Measurements from ENCODE around the gene MYLK4.
A peak's percentile ranks its signal among the peaks of the same experiment; 100 is the strongest.

Gene MYLK4

DNA sequence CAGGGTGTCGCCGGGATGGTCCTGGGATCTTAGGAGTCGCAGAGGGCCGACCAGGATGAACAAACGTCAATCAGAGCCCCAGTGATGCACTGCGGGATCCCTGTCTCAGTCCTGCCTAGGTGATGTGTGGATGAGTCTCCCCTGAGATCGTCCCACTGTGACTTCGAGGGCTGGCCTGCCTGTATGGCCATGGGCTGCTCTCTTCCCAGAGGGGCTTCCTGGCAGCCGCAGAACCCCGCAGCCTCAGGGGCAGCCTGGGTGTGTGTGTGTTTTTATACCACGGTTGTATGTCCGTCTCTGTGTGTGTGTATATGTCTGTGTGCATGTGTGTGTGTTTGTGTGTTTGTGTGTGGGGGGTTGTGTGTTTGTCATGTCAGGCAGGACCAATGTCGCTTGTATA is 111.6 kb downstream of the MYLK4 start:
- H3K23ac ChIP-seq (ENCODE audit: low read length), result no peak overlapping the region
- no peak overlapping the region for H4K91ac ChIP-seq (ENCODE audit: low read depth, low read length)
- no peak overlapping the region for H3K27ac ChIP-seq (ENCODE audit: low read depth, low read length)
- peaks cover 2% of the 10 kb centered on the region for H3K79me2 ChIP-seq (ENCODE audit: control insufficient read depth, insufficient read depth, low read length, poor library complexity)
- no peak overlapping the region for H4K12ac ChIP-seq (ENCODE audit: low read depth, low read length)
- no peak overlapping the region for H2BK12ac ChIP-seq (ENCODE audit: low read length)
- H2BK120ac ChIP-seq (ENCODE audit: insufficient read depth, low read length, poor library complexity), result no peak overlapping the region
- no peaks in the 10 kb centered on the region for H3K36me3 ChIP-seq (ENCODE audit: control insufficient read depth in 1 of 2, insufficient read depth in 2 of 2, low read length in 2 of 2)
- no peak overlapping the region for H3K4me2 ChIP-seq (ENCODE audit: low read length)
- no peak overlapping the region for H2AFZ ChIP-seq (ENCODE audit: insufficient read depth, low read length, poor library complexity)
- no peak overlapping the region for H3K4ac ChIP-seq (ENCODE audit: low read depth, low read length)
- H3K9me3 ChIP-seq (ENCODE audit: insufficient read depth, low read depth, low read length), result peaks cover 5% of the 10 kb centered on the region
- DNase-seq, result no peak
- H3K14ac ChIP-seq (ENCODE audit: low read length), result no peak overlapping the region
- no CpG with 5 or more reads among the region's 13 CpGs for WGBS (ENCODE audit: extremely low coverage, insufficient coverage, insufficient read length)
- no peaks in the 10 kb centered on the region for H3K27me3 ChIP-seq (ENCODE audit: insufficient read depth, low read length)
- no peak overlapping the region for H3K4me3 ChIP-seq (ENCODE audit: low read depth, low read length)
- peaks cover 2% of the 10 kb centered on the region for H3K79me1 ChIP-seq (ENCODE audit: low read length)
- no peak overlapping the region for H4K8ac ChIP-seq (ENCODE audit: low read depth, low read length)
- H2AK5ac ChIP-seq (ENCODE audit: low read length), result no peak overlapping the region
- no peak overlapping the region for H3K18ac ChIP-seq (ENCODE audit: low read length)
- H3K9ac ChIP-seq (ENCODE audit: low read length), result no peak overlapping the region
- H3K4me1 ChIP-seq (ENCODE audit: control insufficient read depth in 1 of 2, insufficient read depth in 2 of 2, low read length in 2 of 2), result peaks cover 1 to 5% of the 10 kb centered on the region in 2 experiments
- H2BK5ac ChIP-seq (ENCODE audit: low read depth, low read length, poor library complexity), result no peak overlapping the region

DNA sequence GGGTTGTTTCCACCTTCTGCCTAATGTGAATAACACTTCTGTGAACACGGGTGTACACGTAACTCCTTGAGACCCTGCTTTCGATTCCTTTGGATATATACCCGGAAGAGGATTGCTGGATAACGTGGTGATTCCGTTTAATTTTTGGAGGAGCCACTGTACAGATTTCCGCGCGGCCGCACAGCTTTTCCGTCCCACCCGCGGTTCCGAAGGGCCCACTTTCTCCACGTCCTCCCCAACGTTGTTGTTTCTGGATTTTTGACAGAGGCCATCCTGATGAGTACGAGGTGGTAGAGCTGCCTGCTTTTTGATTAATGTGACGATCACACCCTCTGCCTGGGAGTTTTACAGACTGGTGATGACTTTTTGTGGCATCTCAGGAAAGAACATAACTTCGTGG is 114.0 kb downstream of the MYLK4 start:
- H3K18ac ChIP-seq (ENCODE audit: low read length), result no peak overlapping the region
- no peak overlapping the region for H3K27ac ChIP-seq (ENCODE audit: low read depth, low read length)
- H3K4ac ChIP-seq (ENCODE audit: low read depth, low read length), result no peak overlapping the region
- H3K14ac ChIP-seq (ENCODE audit: low read length), result no peak overlapping the region
- H3K79me2 ChIP-seq (ENCODE audit: control insufficient read depth, insufficient read depth, low read length, poor library complexity), result peaks cover 3% of the 10 kb centered on the region
- no peaks in the 10 kb centered on the region for H3K27me3 ChIP-seq (ENCODE audit: insufficient read depth, low read length)
- no peak overlapping the region for H2AK5ac ChIP-seq (ENCODE audit: low read length)
- H3K9me3 ChIP-seq (ENCODE audit: insufficient read depth, low read depth, low read length), result peaks cover 5% of the 10 kb centered on the region
- H2BK12ac ChIP-seq (ENCODE audit: low read length), result no peak overlapping the region
- peaks cover 2 to 5% of the 10 kb centered on the region in 2 experiments for H3K4me1 ChIP-seq (ENCODE audit: control insufficient read depth in 1 of 2, insufficient read depth in 2 of 2, low read length in 2 of 2)
- no peak overlapping the region for H4K8ac ChIP-seq (ENCODE audit: low read depth, low read length)
- H2AFZ ChIP-seq (ENCODE audit: insufficient read depth, low read length, poor library complexity), result no peak overlapping the region
- no peak overlapping the region for H4K12ac ChIP-seq (ENCODE audit: low read depth, low read length)
- no peak overlapping the region for H4K91ac ChIP-seq (ENCODE audit: low read depth, low read length)
- no CpG with 5 or more reads among the region's 19 CpGs for WGBS (ENCODE audit: extremely low coverage, insufficient coverage, insufficient read length)
- H2BK120ac ChIP-seq (ENCODE audit: insufficient read depth, low read length, poor library complexity), result no peak overlapping the region
- H3K4me2 ChIP-seq (ENCODE audit: low read length), result no peak overlapping the region
- H3K9ac ChIP-seq (ENCODE audit: low read length), result no peak overlapping the region
- H2BK5ac ChIP-seq (ENCODE audit: low read depth, low read length, poor library complexity), result no peak overlapping the region
- H3K79me1 ChIP-seq (ENCODE audit: low read length), result peaks cover 4% of the 10 kb centered on the region
- H3K36me3 ChIP-seq (ENCODE audit: control insufficient read depth in 1 of 2, insufficient read depth in 2 of 2, low read length in 2 of 2), result no peaks in the 10 kb centered on the region
- H3K4me3 ChIP-seq (ENCODE audit: low read depth, low read length), result no peak overlapping the region
- DNase-seq, result no peak
- no peak overlapping the region for H3K23ac ChIP-seq (ENCODE audit: low read length)

DNA sequence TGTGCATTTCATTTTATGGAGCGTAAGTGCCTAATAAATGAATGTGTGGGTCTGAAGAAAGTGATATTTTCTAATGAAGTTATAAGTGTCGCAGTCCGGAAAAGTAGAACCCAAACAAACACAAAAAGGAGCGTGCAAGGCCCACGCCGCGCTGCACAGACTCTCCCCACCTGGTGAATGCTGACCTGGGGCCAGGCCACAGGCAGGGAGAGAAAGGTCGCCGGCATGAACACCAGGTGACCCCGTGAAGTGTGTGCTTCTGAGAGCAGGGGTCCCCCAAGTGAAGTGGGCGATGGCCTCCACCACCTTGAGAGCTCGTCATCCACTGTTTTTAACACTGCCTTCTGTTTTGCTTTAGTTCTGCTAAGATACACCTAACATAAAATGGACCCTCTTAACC is 114.8 kb downstream of the MYLK4 start:
- Histone ChIP-seq H3K18ac (ENCODE audit: low read length) (no peak overlapping the region), H3K27me3 (ENCODE audit: insufficient read depth, low read length) (no peaks in the 10 kb centered on the region), H4K12ac (ENCODE audit: low read depth, low read length) (no peak overlapping the region), H2AK5ac (ENCODE audit: low read length) (no peak overlapping the region), H3K4me1 (ENCODE audit: control insufficient read depth in 1 of 2, insufficient read depth in 2 of 2, low read length in 2 of 2) (peaks cover 2 to 7% of the 10 kb centered on the region in 2 experiments), H2BK5ac (ENCODE audit: low read depth, low read length, poor library complexity) (no peak overlapping the region), H2AFZ (ENCODE audit: insufficient read depth, low read length, poor library complexity) (no peak overlapping the region), H3K79me2 (ENCODE audit: control insufficient read depth, insufficient read depth, low read length, poor library complexity) (peaks cover 3% of the 10 kb centered on the region), H2BK120ac (ENCODE audit: insufficient read depth, low read length, poor library complexity) (no peak overlapping the region), H3K9ac (ENCODE audit: low read length) (no peak overlapping the region), H2BK12ac (ENCODE audit: low read length) (no peak overlapping the region), H3K36me3 (ENCODE audit: control insufficient read depth in 1 of 2, insufficient read depth in 2 of 2, low read length in 2 of 2) (no peaks in the 10 kb centered on the region), H4K8ac (ENCODE audit: low read depth, low read length) (no peak overlapping the region), H3K9me3 (ENCODE audit: insufficient read depth, low read depth, low read length) (peaks cover 3% of the 10 kb centered on the region), H3K23ac (ENCODE audit: low read length) (no peak overlapping the region), H3K4ac (ENCODE audit: low read depth, low read length) (no peak overlapping the region), H3K4me3 (ENCODE audit: low read depth, low read length) (no peak overlapping the region), H3K14ac (ENCODE audit: low read length) (no peak overlapping the region), H4K91ac (ENCODE audit: low read depth, low read length) (no peak overlapping the region), H3K27ac (ENCODE audit: low read depth, low read length) (no peak overlapping the region), H3K4me2 (ENCODE audit: low read length) (no peak overlapping the region), H3K79me1 (ENCODE audit: low read length) (peaks cover 4% of the 10 kb centered on the region)
- no CpG with 5 or more reads among the region's 12 CpGs for WGBS (ENCODE audit: extremely low coverage, insufficient coverage, insufficient read length)
- DNase-seq, result no peak

DNA sequence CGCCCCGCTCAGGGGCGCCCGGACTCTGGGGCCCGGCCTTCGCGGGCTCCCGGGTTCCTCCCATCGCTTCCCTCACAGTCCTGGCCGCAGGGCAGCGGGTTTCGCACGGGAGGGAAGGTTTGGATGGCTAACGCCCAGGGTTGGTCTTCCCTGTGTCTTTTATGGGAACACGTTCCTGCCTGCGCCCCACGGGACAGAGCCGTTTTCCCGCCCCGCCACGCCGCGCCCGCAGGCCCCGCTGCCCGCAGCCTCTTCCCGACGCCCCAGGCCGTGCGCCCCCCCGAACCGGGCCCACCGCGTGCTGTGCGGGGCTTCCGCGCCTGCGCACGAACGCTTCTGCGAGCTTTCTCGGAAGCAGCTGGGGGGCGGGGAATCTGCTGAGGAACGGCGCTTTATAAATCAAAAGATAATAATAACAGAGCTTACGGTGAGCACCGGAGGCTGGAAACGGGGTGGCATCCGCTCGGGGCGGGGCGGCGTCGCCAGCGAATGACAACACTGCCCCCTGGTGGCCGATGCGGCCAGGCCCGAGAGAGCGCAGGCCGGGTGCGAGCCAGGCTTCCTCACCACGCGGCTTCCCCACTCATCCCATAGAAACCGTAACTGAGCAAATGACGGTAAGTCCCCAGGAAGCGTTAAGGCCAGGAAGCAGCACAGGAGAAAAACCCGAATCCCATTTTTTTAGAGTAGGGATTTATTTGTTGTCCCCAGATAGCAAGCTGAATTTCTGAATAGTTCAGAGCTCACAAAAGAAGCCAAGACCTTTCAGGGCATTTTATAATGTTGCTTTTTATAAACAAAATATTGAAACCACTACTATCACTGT is 116.4 kb downstream of the MYLK4 start:
- Histone ChIP-seq H2AFZ (ENCODE audit: insufficient read depth, low read length, poor library complexity) (peak overlapping the region; percentile 77), H2AK5ac (ENCODE audit: low read length) (no peak overlapping the region), H3K79me2 (ENCODE audit: control insufficient read depth, insufficient read depth, low read length, poor library complexity) (peaks cover 3% of the 10 kb centered on the region), H2BK12ac (ENCODE audit: low read length) (peak overlapping the region; percentile 56), H3K4me1 (ENCODE audit: control insufficient read depth in 1 of 2, insufficient read depth in 2 of 2, low read length in 2 of 2) (peaks cover 2 to 9% of the 10 kb centered on the region in 2 experiments), H3K36me3 (ENCODE audit: control insufficient read depth in 1 of 2, insufficient read depth in 2 of 2, low read length in 2 of 2) (no peaks in the 10 kb centered on the region), H3K18ac (ENCODE audit: low read length) (peak overlapping the region; percentile 57), H3K23ac (ENCODE audit: low read length) (no peak overlapping the region), H3K14ac (ENCODE audit: low read length) (peak overlapping the region; percentile 81), H3K27ac (ENCODE audit: low read depth, low read length) (no peak overlapping the region), H3K4me2 (ENCODE audit: low read length) (peak overlapping the region; percentile 81), H4K8ac (ENCODE audit: low read depth, low read length) (peak overlapping the region; percentile 90), H2BK5ac (ENCODE audit: low read depth, low read length, poor library complexity) (no peak overlapping the region), H4K12ac (ENCODE audit: low read depth, low read length) (peak overlapping the region; percentile 83), H3K4me3 (ENCODE audit: low read depth, low read length) (peak overlapping the region; percentile 72), H3K9me3 (ENCODE audit: insufficient read depth, low read depth, low read length) (peaks cover 2% of the 10 kb centered on the region), H3K4ac (ENCODE audit: low read depth, low read length) (no peak overlapping the region), H4K91ac (ENCODE audit: low read depth, low read length) (peak overlapping the region; percentile 77), H3K79me1 (ENCODE audit: low read length) (peaks cover 4% of the 10 kb centered on the region), H2BK120ac (ENCODE audit: insufficient read depth, low read length, poor library complexity) (peak overlapping the region; percentile 64), H3K9ac (ENCODE audit: low read length) (peak overlapping the region; percentile 24), H3K27me3 (ENCODE audit: insufficient read depth, low read length) (no peaks in the 10 kb centered on the region)
- peak; percentile 52 to 83 for DNase-seq
- WGBS (ENCODE audit: extremely low coverage, insufficient coverage, insufficient read length), result no CpG with 5 or more reads among the region's 67 CpGs

All from trophoblast cell (in vitro differentiated cells and primary cell).